ENCODE results near the gene CHRNB1.
A peak's percentile ranks its signal among the peaks of the same experiment; 100 is the strongest.

Gene CHRNB1

DNA sequence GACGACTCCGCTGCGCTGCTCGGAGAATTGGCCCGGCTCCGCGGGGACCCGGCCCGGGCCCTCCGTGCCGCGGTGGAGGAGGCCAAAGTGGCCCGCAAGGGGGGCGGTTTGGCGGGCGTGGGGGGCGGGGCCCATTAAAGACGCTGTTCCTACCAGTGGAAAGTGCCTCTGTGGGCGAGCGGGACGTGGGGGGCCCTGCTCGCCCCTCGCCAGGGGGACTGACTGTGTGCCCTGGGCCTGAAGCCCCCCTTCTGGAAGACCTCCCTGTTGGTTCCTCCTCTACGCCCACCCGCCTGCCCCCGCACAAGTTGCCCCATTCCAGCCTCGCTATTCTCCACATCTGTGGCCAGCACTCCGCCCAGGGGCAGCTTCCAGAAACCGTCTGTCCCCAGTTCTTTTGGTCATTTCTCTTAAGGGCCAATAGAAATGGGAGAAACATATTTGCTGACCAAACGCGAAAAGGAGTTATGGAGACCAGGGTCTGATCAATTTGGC, 7.4 kb upstream of the CHRNB1 start:
- DNase-seq (ENCODE audit: low read depth in 1 of 2, low spot score in 1 of 2): no peak

DNA sequence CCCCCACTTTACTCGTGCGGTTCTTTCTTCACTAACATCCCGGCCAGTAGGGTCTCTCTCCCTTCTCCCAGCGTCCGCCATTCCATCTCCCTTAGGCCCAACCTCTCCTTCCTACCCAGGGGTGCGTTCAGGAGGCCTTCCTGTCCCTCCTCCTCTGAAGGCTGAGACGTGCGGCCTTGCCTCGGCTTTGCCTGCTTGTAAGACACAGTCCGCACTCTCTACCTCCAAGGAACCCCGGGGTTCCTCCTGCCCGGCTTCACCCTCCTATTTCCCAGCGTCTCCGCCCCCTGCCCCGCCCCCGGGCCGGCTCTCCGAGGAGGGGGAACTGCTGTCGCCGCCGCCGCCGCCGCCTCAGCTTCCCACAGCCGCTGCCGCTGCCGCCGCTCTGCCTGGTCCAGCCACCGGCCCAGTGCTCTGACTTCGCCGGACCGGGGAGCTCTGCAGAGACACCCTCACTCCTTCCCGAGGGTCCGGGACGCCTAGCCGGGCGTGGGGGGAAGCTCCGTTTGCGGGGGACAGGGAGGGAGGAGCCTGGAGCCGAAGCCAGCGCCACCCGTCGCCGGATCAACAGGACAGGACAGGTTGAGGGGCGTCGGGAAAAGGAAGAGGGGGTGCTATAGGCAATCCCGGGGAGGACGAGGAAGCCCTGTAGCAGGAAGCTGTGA, 6.8 kb upstream of the CHRNB1 start:
- DNase-seq (ENCODE audit: low read depth in 1 of 2, low spot score in 1 of 2): peak; percentile 18 to 37

DNA sequence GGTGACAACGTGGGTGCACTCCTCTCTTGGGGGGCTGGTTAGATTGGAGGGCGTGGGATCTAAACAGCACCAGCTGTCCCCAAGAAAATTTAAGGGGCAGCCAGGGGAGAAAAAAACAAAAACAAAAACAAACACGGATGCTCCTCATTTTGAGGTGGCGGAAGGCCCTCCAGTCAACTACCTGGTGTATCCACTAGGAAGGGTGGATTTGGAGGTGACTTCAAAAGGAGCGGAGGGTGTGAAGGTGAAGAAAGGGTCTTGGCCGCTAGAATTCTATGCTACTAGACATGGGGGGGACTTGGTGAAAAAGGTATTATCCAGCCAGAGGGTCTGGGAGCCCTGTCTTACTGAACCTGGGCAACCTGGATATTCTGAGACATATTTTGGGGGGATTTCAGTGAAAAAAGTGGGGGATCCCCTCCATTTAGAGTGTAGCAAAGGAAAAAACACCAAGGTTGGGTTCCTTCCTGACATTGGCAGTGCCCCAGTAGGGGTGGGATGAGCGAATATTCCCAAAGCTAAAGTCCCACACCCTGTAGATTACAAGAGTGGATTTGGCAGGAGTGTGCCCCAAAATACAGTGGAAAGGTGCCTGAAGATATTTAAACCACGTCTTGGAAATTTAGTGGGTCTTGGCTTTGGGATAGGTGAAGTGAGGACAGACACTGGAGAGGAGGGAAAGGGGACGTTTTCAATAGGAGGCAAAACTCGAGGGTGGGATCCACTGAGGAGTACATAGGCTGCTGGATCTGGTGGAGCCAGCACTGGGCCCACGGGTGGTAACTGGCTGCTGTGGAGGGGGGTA, 6.0 kb upstream of the CHRNB1 start:
- no peak for DNase-seq (ENCODE audit: low read depth in 1 of 2, low spot score in 1 of 2)

DNA sequence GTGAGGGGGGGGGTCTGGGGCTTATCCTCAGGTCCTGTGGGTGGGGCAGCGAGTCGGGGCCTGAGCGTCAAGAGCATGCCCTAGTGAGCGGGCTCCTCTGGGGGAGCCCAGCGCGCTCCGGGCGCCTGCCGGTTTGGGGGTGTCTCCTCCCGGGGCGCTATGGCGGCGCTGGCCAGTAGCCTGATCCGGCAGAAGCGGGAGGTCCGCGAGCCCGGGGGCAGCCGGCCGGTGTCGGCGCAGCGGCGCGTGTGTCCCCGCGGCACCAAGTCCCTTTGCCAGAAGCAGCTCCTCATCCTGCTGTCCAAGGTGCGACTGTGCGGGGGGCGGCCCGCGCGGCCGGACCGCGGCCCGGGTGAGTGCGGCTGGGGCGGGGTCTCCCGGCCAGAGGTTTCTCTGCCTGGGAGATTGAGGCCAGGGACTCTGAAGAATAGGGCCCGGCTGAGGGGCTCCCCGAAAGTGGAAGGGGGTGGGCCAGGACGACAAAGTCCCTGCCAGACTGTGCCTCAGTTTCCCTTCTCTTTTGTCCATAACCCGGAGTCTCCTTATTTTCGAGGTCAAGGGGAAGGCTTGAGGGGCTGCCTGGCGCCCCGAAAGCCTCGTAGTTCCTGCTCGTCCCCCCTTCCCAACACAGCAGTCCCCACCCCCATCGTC, 5.3 kb upstream of the CHRNB1 start, which contains the start of gene FGF11:
Gene FGF11 (plus strand): TSS at position 51 of the 651 bp plus-strand sequence. CDS start 109 bp downstream, at position 160.
- no peak for DNase-seq (ENCODE audit: low read depth in 1 of 2, low spot score in 1 of 2)

DNA sequence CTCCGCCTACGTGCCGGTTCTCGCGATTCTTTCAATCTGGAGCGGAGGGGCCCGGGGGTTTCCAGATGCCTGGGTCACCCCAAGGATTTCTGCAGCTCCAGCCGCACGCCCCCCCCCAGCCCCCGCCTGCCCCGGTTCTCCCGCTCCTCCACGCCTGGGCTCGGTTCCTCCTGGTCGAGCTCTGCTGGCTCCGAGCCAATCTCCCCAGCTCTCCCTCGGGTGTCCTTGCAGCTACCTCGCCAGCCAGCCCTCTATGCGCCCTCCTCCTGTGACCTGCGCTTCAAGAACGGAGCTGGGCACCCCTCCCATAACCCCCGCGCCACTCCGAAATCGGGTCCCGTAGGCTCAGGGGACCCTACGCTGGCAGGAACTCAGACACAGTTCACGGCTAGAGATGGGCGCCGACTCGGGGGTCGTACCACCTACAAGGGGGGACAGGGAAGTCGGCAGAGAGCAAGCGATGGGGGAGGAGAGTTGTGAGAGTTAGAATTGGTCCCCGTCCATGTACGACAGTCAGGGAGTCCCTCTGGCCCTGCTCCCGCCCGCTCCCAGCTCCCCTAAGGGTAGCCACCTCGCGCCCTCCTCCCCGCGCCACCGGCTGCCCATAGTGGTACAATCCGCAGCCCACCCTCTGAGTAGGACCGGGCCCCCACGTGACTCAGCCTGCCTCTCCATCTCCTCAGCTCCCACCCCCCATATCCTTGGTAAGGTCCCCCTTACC, 4.6 kb upstream of the CHRNB1 start:
- no peak for DNase-seq (ENCODE audit: low read depth in 1 of 2, low spot score in 1 of 2)

DNA sequence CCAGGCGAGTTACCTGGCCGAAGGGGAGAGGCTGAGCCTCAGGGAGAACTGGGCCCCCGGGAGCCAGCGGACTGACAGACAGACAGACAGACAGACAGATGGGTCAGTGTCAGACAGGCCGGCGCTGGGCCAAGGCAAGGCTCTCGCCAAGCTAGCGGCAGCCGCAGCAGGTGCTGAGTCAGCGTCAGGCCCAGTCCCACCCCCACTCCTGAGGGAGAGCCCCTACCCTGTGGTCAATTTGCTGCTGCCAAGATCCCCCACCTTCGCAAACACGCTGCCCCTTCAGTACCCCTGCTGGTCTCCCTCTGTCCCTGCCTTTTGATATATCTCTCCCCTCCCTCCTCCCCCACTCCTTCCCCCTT, 4.0 kb upstream of the CHRNB1 start:
- DNase-seq (ENCODE audit: low read depth in 1 of 2, low spot score in 1 of 2): no peak

DNA sequence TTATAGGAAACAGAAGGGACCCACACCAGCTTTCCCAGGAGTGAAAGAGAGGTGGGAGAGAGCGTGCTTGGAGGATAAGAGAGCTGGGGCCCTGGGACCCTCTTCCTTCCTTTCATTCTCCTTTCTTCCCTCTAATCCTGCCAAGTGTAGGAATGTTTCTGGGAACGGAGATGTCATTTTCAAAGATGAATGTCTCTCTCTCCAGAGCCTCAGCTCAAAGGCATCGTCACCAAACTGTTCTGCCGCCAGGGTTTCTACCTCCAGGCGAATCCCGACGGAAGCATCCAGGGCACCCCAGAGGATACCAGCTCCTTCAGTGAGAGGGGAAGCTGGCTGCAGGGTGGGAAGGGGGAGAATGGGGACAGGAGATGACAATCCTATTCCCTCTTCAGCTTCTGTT, 3.6 kb upstream of the CHRNB1 start:
- no peak for DNase-seq (ENCODE audit: low read depth in 1 of 2, low spot score in 1 of 2)

DNA sequence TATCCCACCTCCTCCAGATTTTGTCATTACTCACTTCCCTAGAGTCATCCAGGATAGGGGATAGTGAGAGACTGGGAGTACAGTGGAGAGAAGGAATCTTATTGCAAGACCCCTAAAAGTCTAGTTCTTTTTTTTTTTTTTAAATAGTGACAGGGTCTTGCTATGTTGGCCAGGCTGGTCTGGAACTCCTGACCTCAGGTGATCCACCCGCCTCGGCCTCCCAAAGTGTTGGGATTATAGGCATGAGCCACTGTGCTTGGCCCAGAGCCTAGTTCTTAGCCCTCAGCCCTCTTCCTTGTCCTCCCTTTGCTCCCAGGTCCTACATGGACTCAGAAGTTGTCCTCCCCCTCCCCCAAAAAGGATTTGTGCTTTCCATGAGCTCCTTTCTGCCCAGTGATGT, 2.7 kb upstream of the CHRNB1 start:
- no peak for DNase-seq (ENCODE audit: low read depth in 1 of 2, low spot score in 1 of 2)

DNA sequence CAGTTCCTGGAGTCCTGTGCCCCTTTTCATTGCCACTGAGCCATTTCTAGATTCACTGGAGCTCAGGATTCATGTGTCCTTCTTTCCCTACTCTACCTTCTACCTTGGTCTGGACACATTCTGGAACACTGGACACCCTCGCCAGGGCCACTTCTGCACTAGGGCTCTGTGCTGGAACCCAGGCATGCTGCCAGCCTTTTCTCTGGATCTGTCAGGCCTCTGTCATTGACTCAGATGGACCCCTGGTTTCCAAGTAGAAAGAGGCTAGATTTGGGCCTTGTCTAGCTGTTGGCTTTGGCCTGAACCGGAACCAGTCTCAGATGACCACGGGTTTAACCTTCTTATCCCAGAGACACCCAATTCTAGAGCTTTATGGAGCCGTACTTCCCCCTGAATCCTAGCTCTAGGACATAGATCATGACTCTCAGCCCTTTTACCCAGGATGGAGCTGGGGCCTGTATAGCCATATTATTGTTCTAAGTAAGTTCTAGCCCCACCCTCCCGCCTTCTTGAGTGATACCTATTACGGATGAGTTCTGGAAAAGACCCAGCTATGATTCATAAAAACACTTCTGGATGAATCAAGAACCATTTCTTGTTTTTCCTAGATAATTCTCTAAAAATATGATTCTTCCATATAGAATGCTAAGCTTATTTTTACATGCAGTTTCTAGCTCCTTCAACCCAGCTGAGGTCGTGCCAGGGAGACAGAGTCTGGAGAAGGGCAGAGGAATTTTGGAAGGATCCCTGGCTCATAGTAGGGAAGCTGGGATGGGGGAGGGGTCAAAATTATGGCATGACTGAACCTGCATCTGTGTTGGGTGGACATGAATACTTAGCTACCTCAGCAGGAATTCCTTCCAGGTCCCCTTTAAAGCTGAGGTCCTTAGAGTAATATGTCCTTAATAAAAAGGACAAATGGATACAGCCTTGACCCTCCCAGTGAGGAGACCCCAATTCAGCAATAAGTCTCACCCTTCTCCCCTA, 1.1 kb upstream of the CHRNB1 start:
- no peak for DNase-seq (ENCODE audit: low read depth in 1 of 2, low spot score in 1 of 2)

DNA sequence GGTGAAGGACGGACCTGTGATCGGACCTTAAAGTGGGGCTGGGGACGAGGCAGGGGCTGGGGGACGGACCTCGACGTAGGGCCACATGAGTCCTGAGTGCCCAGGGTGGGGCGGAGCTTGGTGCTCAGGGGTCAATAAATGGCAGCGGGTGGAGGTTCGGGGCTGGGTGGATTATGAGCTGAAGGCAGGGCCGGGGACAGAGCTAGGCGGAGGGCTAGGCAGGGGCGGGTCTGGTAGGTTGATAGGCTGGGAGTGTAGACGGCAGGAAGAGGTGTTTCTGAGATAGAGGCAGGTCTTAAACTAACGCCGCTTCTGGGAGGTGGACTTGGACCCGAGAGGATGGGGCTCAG, 733 bp downstream of the CHRNB1 start:
- DNase-seq (ENCODE audit: low read depth in 1 of 2, low spot score in 1 of 2): no peak

DNA sequence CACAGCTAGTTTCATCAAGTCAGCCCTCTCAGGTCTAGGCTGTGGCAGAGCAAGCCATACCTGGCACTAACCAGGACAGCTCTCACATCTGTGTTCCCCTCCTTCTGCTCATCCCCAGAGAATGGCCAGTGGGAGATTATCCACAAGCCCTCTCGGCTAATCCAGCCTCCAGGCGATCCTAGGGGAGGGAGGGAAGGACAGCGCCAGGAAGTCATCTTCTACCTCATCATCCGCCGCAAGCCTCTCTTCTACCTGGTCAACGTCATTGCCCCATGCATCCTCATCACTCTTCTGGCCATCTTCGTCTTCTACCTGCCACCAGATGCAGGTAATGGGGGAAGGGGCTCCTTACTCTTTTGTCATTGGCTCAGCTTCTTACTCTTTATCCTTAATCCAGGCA, 3.6 kb downstream of the CHRNB1 start:
- DNase-seq (ENCODE audit: low read depth in 1 of 2, low spot score in 1 of 2): no peak

DNA sequence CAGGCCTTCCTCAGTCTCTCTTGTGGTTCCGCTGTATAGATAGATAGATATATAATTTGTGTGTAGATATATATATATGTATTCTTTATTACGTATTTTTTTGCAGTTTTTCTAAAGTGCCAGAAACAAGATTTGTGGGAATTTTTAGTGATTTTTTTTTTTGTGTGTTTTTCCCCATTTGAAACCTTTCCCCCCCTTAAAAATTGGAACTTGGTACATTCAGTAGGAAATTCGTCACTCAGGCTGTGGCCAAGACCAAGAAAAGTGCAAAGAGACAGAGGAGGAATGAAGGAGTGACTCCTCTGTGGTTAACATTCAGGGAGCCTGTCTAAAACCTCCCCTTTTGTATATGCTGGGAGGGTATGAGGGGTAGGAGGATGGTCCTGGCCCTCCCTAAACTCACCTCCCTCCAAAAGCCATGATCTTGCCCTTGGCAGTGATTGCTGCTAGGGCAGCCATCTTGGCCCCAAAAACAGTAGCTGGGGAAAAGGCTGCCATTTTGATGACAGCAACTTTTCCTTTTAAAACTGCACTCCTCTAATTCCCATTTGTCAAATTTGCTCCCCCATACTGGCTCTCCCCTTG, 15.2 kb downstream of the CHRNB1 start:
- no peak for DNase-seq (ENCODE audit: low read depth in 1 of 2, low spot score in 1 of 2)

DNA sequence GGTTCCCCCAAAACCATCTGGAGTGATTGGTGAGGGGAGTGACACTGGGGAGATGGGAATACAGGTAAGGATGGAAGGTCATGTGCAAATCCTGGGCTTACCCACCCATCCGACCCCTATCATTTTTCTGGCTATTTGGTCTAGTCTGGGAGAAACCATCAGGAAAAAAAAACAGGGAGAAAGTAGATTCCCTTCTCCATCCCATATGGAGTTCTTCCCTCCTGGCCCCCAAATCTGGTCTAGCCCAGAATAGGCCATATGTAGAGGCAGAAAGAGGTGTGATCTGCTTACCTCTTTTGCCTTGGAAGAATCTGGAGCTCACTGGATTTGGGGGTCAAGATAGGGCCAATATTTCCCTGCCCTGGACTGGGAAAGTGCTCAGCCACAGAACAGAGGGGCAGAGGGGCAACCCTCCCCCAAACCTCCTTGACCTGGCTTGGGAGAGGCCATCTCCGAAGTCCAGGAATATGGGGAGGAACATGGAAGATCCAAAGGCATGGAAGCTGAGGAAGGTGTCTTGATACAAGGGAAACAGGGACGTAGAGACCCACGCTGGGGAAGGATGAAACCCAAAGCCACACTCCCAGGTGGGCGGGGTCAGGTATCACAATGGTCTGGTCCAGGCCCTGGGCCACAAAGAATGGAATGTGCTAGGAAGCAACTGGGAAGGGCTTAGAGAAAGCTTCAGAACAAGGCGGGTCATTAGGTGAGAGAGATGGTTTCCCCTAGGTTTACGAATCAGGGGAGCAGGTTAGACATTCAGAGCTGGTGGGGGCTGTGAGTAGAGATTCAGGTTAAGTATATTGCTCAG, 16.2 kb downstream of the CHRNB1 start:
- DNase-seq (ENCODE audit: low read depth in 1 of 2, low spot score in 1 of 2): no peak

DNA sequence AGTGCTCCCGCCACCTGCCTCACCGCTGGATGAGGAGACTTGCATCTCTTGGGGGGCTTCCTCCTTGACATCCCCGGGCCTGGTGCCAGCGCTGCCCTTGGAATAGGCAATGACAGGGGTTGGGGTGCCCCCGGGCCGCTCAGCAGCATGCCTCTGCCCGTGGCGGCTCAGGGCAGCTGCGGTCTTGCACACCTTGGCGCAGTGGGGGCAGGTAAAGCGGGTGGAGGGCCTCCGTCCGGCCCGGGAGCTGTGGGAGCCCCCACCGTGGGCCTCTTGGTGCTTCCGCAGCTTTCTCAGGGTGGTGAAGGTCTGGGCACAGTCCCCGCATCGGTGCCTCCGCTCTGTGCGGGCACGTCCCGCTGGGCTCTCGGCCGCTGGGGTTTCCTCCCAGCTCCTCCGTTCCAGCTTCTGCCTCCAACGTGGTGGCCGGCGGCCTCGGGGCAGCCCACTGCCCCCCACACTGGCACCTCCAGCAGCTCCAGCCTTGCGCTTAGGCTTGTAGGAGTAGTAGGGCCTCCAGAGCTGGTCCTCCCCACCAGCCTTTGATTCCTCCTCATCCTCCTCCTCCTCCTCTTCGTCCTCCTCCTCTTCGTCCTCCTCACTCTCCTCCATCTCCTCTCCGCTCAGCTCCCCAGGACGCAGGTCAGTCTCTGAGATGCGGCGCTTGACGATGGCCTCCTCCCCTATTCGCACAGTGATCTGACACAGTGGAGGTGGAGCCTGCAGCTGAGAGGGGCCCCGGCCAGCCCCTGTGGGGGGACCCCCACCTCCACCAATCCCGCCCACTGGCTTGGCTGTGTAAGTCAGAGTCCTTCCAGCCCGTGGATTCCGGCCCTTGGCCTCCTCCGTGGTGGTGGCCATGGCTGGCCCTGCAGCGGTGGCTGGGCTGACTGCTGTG, 17.9 kb downstream of the CHRNB1 start:
- no peak for DNase-seq (ENCODE audit: low read depth in 1 of 2, low spot score in 1 of 2)

DNA sequence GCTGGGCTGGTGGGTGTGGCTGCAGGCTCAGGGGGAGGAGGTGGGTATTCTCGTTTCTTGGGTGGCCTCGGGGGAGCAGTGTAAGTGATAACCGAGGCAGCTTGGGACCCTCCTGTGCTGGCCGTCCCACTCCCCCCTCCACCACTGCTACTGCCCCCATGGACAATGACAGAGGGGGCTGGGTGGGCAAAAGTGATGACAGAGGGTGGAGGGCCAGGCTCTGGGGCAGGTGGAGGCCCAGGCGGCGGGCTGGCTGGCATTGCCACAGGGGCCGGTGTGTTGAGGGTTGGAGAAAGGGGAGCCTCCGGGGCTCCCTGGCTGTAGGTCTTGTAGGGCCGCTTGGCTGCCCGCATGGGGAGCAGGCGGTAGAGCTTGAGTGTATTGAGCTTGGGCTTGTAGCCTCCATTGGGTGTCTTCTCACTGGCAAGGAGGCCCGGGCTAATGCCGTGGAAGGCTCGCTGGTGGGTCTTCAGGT, 18.5 kb downstream of the CHRNB1 start:
- no peak for DNase-seq (ENCODE audit: low read depth in 1 of 2, low spot score in 1 of 2)

DNA sequence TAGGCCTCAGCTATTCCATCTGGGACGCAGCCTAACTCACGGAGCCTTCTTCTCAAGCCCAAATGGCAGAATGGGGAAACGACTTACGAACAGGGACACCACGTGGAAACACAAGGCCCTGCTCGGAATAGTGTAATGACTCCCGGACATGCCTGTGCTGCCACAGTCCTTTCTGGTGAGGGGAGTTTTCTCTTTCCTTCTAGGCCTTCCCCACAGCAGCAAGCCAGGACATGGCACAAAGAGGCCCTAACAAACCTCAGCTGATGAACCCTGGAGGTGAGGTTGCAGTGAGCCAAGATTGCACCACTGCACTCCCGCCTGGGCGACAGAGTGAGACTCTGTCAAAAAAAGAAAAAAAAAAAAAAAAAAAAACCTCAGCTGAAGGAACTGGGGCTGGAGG, 19.2 kb downstream of the CHRNB1 start:
- no peak for DNase-seq (ENCODE audit: low read depth in 1 of 2, low spot score in 1 of 2)

DNA sequence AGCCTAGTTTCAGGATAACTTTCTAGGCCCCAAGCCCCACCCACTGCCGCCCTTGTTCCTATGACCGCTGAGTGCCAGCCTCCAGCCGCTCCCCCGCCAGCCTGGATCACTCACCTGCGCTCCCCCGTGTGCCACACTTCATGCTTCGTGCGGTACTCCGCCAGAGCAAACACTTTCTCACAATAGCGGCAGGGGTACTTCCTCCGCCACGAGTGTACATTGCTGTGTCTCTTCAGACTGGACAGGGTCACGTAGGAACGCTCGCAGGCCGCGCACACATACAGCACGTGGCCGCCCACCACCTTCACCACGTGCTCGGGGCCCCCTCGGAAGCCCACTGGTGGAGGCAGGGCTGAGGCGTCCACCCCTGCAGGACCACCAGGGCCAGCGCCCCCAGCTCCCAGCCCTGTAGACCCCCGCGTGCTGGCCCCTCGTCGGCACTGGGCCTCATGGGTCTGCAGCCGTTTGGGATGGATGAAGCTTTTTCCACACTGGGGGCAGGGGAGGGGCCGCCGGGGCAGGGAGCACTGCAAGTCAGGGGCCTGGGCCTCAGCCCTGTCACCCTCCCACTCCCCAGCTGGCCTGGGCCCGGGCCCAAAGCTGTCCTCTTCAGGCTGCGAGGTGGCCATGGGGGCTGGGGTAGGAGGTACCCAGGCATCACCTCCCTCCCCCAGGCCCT, 20.9 kb downstream of the CHRNB1 start:
- DNase-seq (ENCODE audit: low read depth in 1 of 2, low spot score in 1 of 2): no peak

DNA sequence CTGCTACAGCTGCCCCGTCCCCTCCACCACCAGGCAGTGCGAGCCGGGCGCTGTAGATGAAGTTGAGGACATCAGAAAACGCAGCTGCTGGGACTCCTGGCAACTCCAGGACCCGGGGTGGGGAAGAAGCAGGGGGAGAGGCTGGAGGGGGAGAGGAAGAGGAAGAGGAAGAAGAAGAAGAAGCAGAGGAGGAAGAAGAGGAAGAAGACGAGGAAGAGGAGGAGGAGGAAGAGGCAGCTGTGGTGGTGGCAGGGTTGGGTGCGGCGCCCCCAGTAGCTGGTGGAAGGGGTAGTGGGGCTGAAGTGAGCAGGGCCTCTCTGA, 21.4 kb downstream of the CHRNB1 start:
- DNase-seq (ENCODE audit: low read depth in 1 of 2, low spot score in 1 of 2): no peak

Data from activated CD4-positive, alpha-beta T cell treated with anti-CD3 and anti-CD28 coated beads, Interleukin-2, amount 50 U/mL, for 24 hours (primary cell).